H1 (cell line): ENCODE data around the gene CAMKMT. TPM values are rescaled to one million over a fixed set of nuclear protein-coding genes. Genes with fewer than 3 reads are reported as not detected.

Source experiments
- CHD7 ChIP-seq: fragments of 300-600 bp; sonication (generic); IDR thresholded peaks from 2 replicates; pipeline ENCODE4 v1.7.1; 2012; ENCODE audit warnings: low read length, moderate library complexity, mild to moderate bottlenecking, inconsistent platforms; ENCODE audit not compliant: insufficient replicate concordance
- CTCF ChIP-seq, 3 experiments: IDR thresholded peaks; 1 replicate in 2 of 3; 2 replicates in 1 of 3; pipeline versions ENCODE4 v1.5.1 to v1.6.1; 2011; ENCODE audit warnings: low read length in 3 of 3, mild to moderate bottlenecking in 3 of 3, inconsistent platforms in 2 of 3, low read depth in 1 of 3, moderate library complexity in 1 of 3; ENCODE audit not compliant: insufficient read depth in 1 of 3; ENCODE audit errors: control extremely low read depth in 1 of 3
- polyA plus RNA-seq, 7 experiments: library from polyadenylated mRNA; depleted of rRNA in 3 of 7; stranded (reverse) in 5 of 7; unstranded in 2 of 7; fragments of >200 nt in 5 of 7; fragments of 200-250 nt in 2 of 7; gene quantifications; 1 replicate in 5 of 7; 2 replicates in 1 of 7; 4 replicates in 1 of 7; pipeline versions ENCODE4 v1.2.1 to v1.2.3, GENCODE V29; 2011 to 2013; ENCODE audit warnings: missing spikeins in 2 of 7, mixed read lengths in 2 of 7
- total RNA-seq: library from RNA; stranded (reverse); fragmentation: NEBNext Ultra II Directional; extraction: Animal tissue kit (Norgen Biotek cat#: 25700); gene quantifications from 2 replicates; pipeline ENCODE4 v1.2.1, GENCODE V29; 2021

CAMKMT gene
- total and polyA plus RNA-seq, 2 of the 8 experiments (the other 6 are each of a cell fraction or from before 2014, with no cell fraction given) = 14.7 to 22.4 TPM

GRCh38 chr2:44620189-44620990, 258.6 kb downstream of the CAMKMT start (continued):
- TF ChIP-seq CHD7 (no peak), CTCF (IDR thresholded peaks at IDR 0.05; ENCODE audit: control extremely low read depth in 1 of 3, insufficient read depth in 1 of 3, low read depth in 1 of 3, low read length in 3 of 3) (peak in 1 of 3 experiments; percentile 15; a peak in 1 of 4 replicates)
